Transverse colon (tissue), 4 donors: ENCODE measurements around the gene RYR3.

ENCODE experiments used
- EP300 ChIP-seq: sonication (generic); formaldehyde crosslinking; IDR thresholded peaks from one replicate; pipeline ENCODE4 v1.6.1; 2017; ENCODE audit warnings: antibody characterized with exemption, low read depth
- POLR2A ChIP-seq: fragments of 450-650 bp; IDR thresholded peaks from one replicate; pipeline ENCODE4 v1.6.1; 2016; ENCODE audit warnings: antibody characterized with exemption, mild to moderate bottlenecking, moderate library complexity
- POLR2AphosphoS5 ChIP-seq, 3 donors: sonication (generic); formaldehyde crosslinking; IDR thresholded peaks; one replicate each; pipeline ENCODE4 v1.6.1; 2016; ENCODE audit warnings: antibody characterized with exemption in 3 of 3
- TF ChIP-seq, protein P1 (sequence below), 5 experiments: fragments of 200-600 bp in 3 of 5; fragments of 450-650 bp in 2 of 5; sonication (generic) in 3 of 5; IDR thresholded peaks; 1 replicate in 2 of 5; 2 replicates in 3 of 5; pipeline ENCODE4 v1.5.1; 2016 to 2017; ENCODE audit warnings: antibody characterized with exemption in 5 of 5, inconsistent platforms in 3 of 5, mild to moderate bottlenecking in 2 of 5, moderate library complexity in 1 of 5

DNA sequence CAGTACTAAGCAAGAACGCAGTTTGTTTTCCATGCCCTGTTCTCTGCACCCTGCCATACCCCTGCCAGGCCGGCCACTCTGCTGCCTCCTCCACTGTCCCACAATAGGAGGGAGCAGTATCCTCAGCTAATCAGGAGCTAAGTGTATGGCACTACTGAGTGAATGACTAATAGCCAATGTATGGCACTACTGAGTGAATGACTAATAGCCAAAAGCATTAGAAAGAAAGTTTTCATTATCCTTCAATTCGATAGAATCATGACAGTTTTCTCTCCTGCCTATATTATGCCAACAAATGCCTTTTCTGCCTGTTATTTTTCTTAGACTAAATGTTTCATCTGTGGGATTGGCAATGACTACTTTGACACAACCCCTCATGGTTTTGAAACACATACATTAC is 550.0 kb downstream of the RYR3 start:
- TF ChIP-seq POLR2A (no peak), POLR2AphosphoS5 (IDR thresholded peaks at IDR 0.05) (no peak), EP300 (no peak)
- TF ChIP-seq, protein P1, sequence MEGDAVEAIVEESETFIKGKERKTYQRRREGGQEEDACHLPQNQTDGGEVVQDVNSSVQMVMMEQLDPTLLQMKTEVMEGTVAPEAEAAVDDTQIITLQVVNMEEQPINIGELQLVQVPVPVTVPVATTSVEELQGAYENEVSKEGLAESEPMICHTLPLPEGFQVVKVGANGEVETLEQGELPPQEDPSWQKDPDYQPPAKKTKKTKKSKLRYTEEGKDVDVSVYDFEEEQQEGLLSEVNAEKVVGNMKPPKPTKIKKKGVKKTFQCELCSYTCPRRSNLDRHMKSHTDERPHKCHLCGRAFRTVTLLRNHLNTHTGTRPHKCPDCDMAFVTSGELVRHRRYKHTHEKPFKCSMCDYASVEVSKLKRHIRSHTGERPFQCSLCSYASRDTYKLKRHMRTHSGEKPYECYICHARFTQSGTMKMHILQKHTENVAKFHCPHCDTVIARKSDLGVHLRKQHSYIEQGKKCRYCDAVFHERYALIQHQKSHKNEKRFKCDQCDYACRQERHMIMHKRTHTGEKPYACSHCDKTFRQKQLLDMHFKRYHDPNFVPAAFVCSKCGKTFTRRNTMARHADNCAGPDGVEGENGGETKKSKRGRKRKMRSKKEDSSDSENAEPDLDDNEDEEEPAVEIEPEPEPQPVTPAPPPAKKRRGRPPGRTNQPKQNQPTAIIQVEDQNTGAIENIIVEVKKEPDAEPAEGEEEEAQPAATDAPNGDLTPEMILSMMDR (IDR thresholded peaks at IDR 0.05), result no peak
